ENCODE data around the gene CMTM1. TPM values are rescaled to one million over a fixed set of nuclear protein-coding genes. Genes with fewer than 3 reads are reported as not detected.

CMTM1 gene
- total RNA-seq, 1 donor from 2014 or later, result 1.0 TPM

GRCh38 chr16:66529475-66529874, 36.8 kb upstream of the CMTM1 start:
- Histone ChIP-seq H3K27me3 (ENCODE audit: low read depth) (no peaks in the 10 kb centered on the region), H3K9me3 (replicated peaks) (no peaks in the 10 kb centered on the region), H3K4me1 (peaks cover 16% of the 10 kb centered on the region), H3K4me3 (no peak overlapping the region), H3K36me3 (peaks cover 82% of the 10 kb centered on the region), H3K27ac (replicated peaks) (no peak overlapping the region)
- TF ChIP-seq CTCF (IDR thresholded peaks at IDR 0.05; ENCODE audit: borderline replicate concordance), result no peak
- intact Hi-C loops (cut with micrococcal nuclease), result no loop called here
- DNase-seq, result no peak

- Histone ChIP-seq H3K9me3 (replicated peaks) (no peaks in the 10 kb centered on the region), H3K36me3 (peaks cover 80% of the 10 kb centered on the region), H3K4me3 (no peak overlapping the region), H3K27ac (replicated peaks) (no peak overlapping the region), H3K27me3 (ENCODE audit: low read depth) (no peaks in the 10 kb centered on the region), H3K4me1 (peaks cover 17% of the 10 kb centered on the region)
- intact Hi-C loops (cut with micrococcal nuclease), result no loop called here
- DNase-seq, result no peak
- TF ChIP-seq CTCF (IDR thresholded peaks at IDR 0.05; ENCODE audit: borderline replicate concordance), result no peak
Measured at GRCh38 chr16:66534376-66534799, 31.9 kb upstream of the CMTM1 start.

- no peak overlapping the region for H3K27ac ChIP-seq (replicated peaks)
- peaks cover 17% of the 10 kb centered on the region for H3K4me1 ChIP-seq
- TF ChIP-seq CTCF (IDR thresholded peaks at IDR 0.05; ENCODE audit: borderline replicate concordance), result no peak
- intact Hi-C loops (cut with micrococcal nuclease), result no loop called here
- H3K9me3 ChIP-seq (replicated peaks), result no peaks in the 10 kb centered on the region
- H3K27me3 ChIP-seq (ENCODE audit: low read depth), result no peaks in the 10 kb centered on the region
- DNase-seq, result no peak
- H3K36me3 ChIP-seq, result peaks cover 80% of the 10 kb centered on the region
- H3K4me3 ChIP-seq, result no peak overlapping the region
Measured at GRCh38 chr16:66536525-66536924, 29.7 kb upstream of the CMTM1 start.

GRCh38 chr16:66537236-66537635, 29.0 kb upstream of the CMTM1 start:
- H3K9me3 ChIP-seq (replicated peaks), result no peaks in the 10 kb centered on the region
- peaks cover 78% of the 10 kb centered on the region for H3K36me3 ChIP-seq
- peaks cover 24% of the 10 kb centered on the region for H3K4me1 ChIP-seq
- no peak for TF ChIP-seq CTCF (IDR thresholded peaks at IDR 0.05; ENCODE audit: borderline replicate concordance)
- intact Hi-C loops (cut with micrococcal nuclease), result no loop called here
- H3K27ac ChIP-seq (replicated peaks), result no peak overlapping the region
- H3K27me3 ChIP-seq (ENCODE audit: low read depth), result no peaks in the 10 kb centered on the region
- DNase-seq, result no peak
- no peak overlapping the region for H3K4me3 ChIP-seq

- Histone ChIP-seq H3K4me1 (peaks cover 27% of the 10 kb centered on the region), H3K27ac (replicated peaks) (no peak overlapping the region), H3K9me3 (replicated peaks) (no peaks in the 10 kb centered on the region), H3K4me3 (no peak overlapping the region), H3K27me3 (ENCODE audit: low read depth) (no peaks in the 10 kb centered on the region), H3K36me3 (peaks cover 76% of the 10 kb centered on the region)
- no peak for TF ChIP-seq CTCF (IDR thresholded peaks at IDR 0.05; ENCODE audit: borderline replicate concordance)
- DNase-seq, result no peak
- intact Hi-C loops (cut with micrococcal nuclease), result no loop called here
Measured at GRCh38 chr16:66538910-66539309, 27.3 kb upstream of the CMTM1 start.
